PC-9 (cell line): ENCODE measurements around the gene SREBF2.

Source experiments
- CTCF ChIP-seq: fragments of 200-600 bp; sonication (generic); conservative IDR thresholded peaks from 2 replicates; pipeline ENCODE4 v1.6.1; 2017; ENCODE audit warnings: mixed run types, antibody characterized with exemption, mild to moderate bottlenecking, moderate library complexity
- EZH2 ChIP-seq: fragments of 200-600 bp; sonication (generic); IDR thresholded peaks from 2 replicates; pipeline ENCODE4 v1.8.0; 2017; ENCODE audit warnings: antibody characterized with exemption, low read depth

DNA sequence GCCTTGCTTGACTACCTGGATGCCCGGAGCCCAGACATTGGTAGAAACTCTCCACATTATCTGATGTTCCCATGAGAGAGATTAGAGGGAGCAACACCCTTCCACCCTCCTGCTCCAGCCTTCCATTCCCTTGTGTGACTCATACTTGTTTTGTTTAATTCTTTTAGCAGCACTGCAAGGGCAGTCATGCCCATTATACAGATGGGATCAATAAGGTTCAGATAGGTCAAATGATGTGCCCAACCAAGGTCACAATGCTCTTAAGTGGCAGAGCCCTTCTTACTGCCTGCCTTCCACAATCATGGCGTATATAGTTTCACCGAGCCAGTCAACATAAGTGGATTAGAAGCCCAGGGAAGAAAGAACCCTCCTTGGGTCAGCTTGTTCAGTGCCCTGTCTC is 39.0 kb upstream of the SREBF2 start:
- no peak for TF ChIP-seq CTCF
- TF ChIP-seq EZH2, result no peak
